K562 (cell line): ENCODE measurements around the gene COG3. TPM values are rescaled to one million over a fixed set of nuclear protein-coding genes. Genes with fewer than 3 reads are reported as not detected.
A peak's percentile ranks its signal among the peaks of the same experiment; 100 is the strongest.

ENCODE experiments used
- ATF7 ChIP-seq: fragments of 450-650 bp; IDR thresholded peaks from 2 replicates; pipeline ENCODE4 v1.7.1; 2014; ENCODE audit warnings: mild to moderate bottlenecking, moderate library complexity
- BHLHE40 ChIP-seq: IDR thresholded peaks from 2 replicates; pipeline ENCODE4 v1.6.1; 2011; ENCODE audit warnings: low read length, improper control_type of control experiment
- CTBP1 ChIP-seq: fragments of 450-650 bp; IDR thresholded peaks from 2 replicates; pipeline ENCODE4 v1.6.1; 2016; ENCODE audit warnings: borderline replicate concordance
- CXXC5 ChIP-seq: fragments of 250-450 bp; sonication (Bioruptor Pico); IDR thresholded peaks from 2 replicates; pipeline ENCODE4 v1.8.0; 2022; ENCODE audit warnings: inconsistent platforms, mild to moderate bottlenecking, moderate library complexity
- FOXP1 ChIP-seq: sonication (generic); formaldehyde crosslinking; IDR thresholded peaks from 2 replicates; pipeline ENCODE4 v1.8.0; 2022; ENCODE audit warnings: mild to moderate bottlenecking, missing genetic modification reagents
- LCOR ChIP-seq: sonication (generic); formaldehyde crosslinking; IDR thresholded peaks from 2 replicates; pipeline ENCODE4 v1.8.0; 2022; ENCODE audit warnings: mild to moderate bottlenecking, missing genetic modification reagents
- MEIS2 ChIP-seq: fragments of 450-650 bp; IDR thresholded peaks from 2 replicates; pipeline ENCODE4 v1.6.1; 2014; ENCODE audit warnings: mild to moderate bottlenecking; ENCODE audit not compliant: partially characterized antibody
- PRMT5 ChIP-seq: sonication (generic); formaldehyde crosslinking; IDR thresholded peaks from 2 replicates; pipeline ENCODE4 v1.5.0; 2020; ENCODE audit warnings: missing genetic modification reagents
- RAD51 ChIP-seq: fragments of 450-650 bp; IDR thresholded peaks from 2 replicates; pipeline ENCODE4 v1.7.1; 2016; ENCODE audit warnings: low read depth, mild to moderate bottlenecking, borderline replicate concordance
- RHOXF2B ChIP-seq: fragments of 250-450 bp; sonication (Bioruptor Pico); conservative IDR thresholded peaks from 2 replicates; pipeline ENCODE4 v1.5.1; 2021
- SLC30A9 ChIP-seq: fragments of 250-450 bp; sonication (Bioruptor Pico); IDR thresholded peaks from 2 replicates; pipeline ENCODE4 v1.8.0; 2022; ENCODE audit warnings: mild to moderate bottlenecking, moderate library complexity
- ZNF431 ChIP-seq: sonication (generic); formaldehyde crosslinking; IDR thresholded peaks from 2 replicates; pipeline ENCODE4 v1.8.0; 2022; ENCODE audit warnings: mild to moderate bottlenecking, missing genetic modification reagents
- polyA plus RNA-seq, 8 experiments: library from polyadenylated mRNA; depleted of rRNA in 4 of 8; stranded (reverse) in 5 of 8; unstranded in 3 of 8; fragments of >200 nt; fragmentation: Nextera tagmentation in 2 of 8; fragmentation: Illumina TruSeq in 1 of 8; extraction: Ambion mirVana in 2 of 8; extraction: Trizol in 1 of 8; gene quantifications; 2 replicates each; pipeline versions ENCODE4 v1.2.1 to v1.2.3, GENCODE V29; 2011 to 2014; ENCODE audit warnings: inconsistent platforms in 1 of 8, missing spikeins in 1 of 8
- total RNA-seq, 7 experiments: library from RNA; depleted of rRNA in 6 of 7; stranded (reverse); fragments of >200 nt in 6 of 7; fragmentation: Illumina TruSeq in 2 of 7; extraction: Trizol in 2 of 7; gene quantifications; 2 replicates each; pipeline versions ENCODE4 v1.2.1 to v1.2.3, GENCODE V29; 2011 to 2021; ENCODE audit warnings: low replicate concordance in 1 of 7
- TF ChIP-seq, protein P1 (sequence below), 3 experiments: fragments of 200-800 bp in 1 of 3; fragments of 250-450 bp in 1 of 3; fragments of 450-650 bp in 1 of 3; sonication (Bioruptor Pico) in 1 of 3; sonication (Bioruptor generic) in 1 of 3; formaldehyde crosslinking in 1 of 3; IDR thresholded peaks; 2 replicates each; pipeline versions ENCODE4 v1.6.1 to v1.8.0; 2016 to 2022; ENCODE audit warnings: mild to moderate bottlenecking in 2 of 3, missing genetic modification characterization in 2 of 3, missing compliant biosample characterization in 1 of 3, moderate library complexity in 1 of 3
- TF ChIP-seq, protein P2 (sequence below): fragments of 450-650 bp; IDR thresholded peaks from 2 replicates; pipeline ENCODE4 v1.6.1; 2016
- TF ChIP-seq, protein P3 (sequence below): fragments of 250-450 bp; sonication (Bioruptor Pico); IDR thresholded peaks from 2 replicates; pipeline ENCODE4 v1.4.0; 2020; ENCODE audit warnings: mild to moderate bottlenecking, moderate library complexity, borderline replicate concordance
- TF ChIP-seq, protein P4 (sequence below): fragments of 250-450 bp; sonication (Bioruptor Pico); IDR thresholded peaks from 2 replicates; pipeline ENCODE4 v1.5.1; 2021; ENCODE audit warnings: mild to moderate bottlenecking
- TF ChIP-seq, protein P5 (sequence below): fragments of 450-650 bp; IDR thresholded peaks from 2 replicates; pipeline ENCODE4 v1.7.0; 2016; ENCODE audit warnings: borderline replicate concordance

The COG3 gene
- total and polyA plus RNA-seq, 9 of the 15 experiments (the other 6 are each of a cell fraction or from before 2014, with no cell fraction given) = 3.9 to 22.9 (median 14.5) TPM

DNA sequence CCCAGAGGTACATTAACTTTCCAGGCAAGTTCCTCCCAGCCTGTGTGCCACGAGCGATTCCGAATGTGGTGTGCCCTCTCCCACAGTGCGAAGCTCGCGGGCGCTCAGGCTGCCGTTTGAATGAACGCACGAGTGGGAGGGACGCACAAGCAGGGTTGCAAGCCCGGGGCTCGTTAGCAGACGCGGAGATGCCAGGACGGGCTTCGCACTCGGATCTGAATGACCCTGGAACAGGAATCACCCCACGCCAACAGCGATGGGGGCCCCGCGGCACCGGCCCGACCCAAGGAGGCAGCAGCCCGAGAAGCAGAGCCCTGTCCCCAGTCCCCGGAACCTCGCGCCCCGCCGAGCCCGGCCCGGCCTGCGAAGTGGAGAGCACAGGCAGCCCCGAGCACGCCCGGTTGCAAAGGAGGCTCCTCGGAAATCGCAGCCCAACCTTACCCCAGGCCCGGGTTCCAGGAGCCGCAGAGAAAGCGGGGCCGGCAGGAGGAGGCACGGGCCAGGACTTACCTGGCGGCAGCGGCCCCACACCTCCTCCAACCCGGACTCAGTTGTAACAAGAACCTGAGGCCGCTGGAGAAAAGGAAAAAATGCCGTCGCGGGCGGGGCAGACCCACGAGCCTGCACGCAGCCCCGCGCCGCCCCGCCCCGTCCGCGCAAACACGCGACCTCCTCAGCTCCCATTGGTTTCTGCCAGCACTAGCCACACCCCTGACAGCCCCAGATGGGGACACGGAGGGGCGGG, 46.8 kb upstream of the COG3 start, which contains the start of gene SLC25A30 (continued):
- TF ChIP-seq, protein P1, sequence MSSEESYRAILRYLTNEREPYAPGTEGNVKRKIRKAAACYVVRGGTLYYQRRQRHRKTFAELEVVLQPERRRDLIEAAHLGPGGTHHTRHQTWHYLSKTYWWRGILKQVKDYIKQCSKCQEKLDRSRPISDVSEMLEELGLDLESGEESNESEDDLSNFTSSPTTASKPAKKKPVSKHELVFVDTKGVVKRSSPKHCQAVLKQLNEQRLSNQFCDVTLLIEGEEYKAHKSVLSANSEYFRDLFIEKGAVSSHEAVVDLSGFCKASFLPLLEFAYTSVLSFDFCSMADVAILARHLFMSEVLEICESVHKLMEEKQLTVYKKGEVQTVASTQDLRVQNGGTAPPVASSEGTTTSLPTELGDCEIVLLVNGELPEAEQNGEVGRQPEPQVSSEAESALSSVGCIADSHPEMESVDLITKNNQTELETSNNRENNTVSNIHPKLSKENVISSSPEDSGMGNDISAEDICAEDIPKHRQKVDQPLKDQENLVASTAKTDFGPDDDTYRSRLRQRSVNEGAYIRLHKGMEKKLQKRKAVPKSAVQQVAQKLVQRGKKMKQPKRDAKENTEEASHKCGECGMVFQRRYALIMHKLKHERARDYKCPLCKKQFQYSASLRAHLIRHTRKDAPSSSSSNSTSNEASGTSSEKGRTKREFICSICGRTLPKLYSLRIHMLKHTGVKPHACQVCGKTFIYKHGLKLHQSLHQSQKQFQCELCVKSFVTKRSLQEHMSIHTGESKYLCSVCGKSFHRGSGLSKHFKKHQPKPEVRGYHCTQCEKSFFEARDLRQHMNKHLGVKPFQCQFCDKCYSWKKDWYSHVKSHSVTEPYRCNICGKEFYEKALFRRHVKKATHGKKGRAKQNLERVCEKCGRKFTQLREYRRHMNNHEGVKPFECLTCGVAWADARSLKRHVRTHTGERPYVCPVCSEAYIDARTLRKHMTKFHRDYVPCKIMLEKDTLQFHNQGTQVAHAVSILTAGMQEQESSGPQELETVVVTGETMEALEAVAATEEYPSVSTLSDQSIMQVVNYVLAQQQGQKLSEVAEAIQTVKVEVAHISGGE (CRISPR knock-in tag; IDR thresholded peaks at IDR 0.05) = peak in 1 of 3 experiments; percentile 48; a peak in 1 of 6 replicates
- TF ChIP-seq MEIS2 (peak; percentile 39), ATF7 (peak; percentile 19; the same call in 1 of the 2 replicates), FOXP1 (CRISPR knock-in tag) (no peak), PRMT5 (CRISPR knock-in tag) (no peak), CTBP1 (peak; percentile 27; the same call in 1 of the 2 replicates), LCOR (no peak), SLC30A9 (CRISPR knock-in tag) (no peak), ZNF431 (CRISPR knock-in tag) (no peak), CXXC5 (CRISPR knock-in tag) (peak; percentile 88), BHLHE40 (peak; percentile 88), RHOXF2B (CRISPR knock-in tag) (no peak), RAD51 (peak; percentile 19; the same call in 1 of the 2 replicates)
- TF ChIP-seq, protein P2, sequence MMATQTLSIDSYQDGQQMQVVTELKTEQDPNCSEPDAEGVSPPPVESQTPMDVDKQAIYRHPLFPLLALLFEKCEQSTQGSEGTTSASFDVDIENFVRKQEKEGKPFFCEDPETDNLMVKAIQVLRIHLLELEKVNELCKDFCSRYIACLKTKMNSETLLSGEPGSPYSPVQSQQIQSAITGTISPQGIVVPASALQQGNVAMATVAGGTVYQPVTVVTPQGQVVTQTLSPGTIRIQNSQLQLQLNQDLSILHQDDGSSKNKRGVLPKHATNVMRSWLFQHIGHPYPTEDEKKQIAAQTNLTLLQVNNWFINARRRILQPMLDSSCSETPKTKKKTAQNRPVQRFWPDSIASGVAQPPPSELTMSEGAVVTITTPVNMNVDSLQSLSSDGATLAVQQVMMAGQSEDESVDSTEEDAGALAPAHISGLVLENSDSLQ = peak; percentile 80
- TF ChIP-seq, protein P3, sequence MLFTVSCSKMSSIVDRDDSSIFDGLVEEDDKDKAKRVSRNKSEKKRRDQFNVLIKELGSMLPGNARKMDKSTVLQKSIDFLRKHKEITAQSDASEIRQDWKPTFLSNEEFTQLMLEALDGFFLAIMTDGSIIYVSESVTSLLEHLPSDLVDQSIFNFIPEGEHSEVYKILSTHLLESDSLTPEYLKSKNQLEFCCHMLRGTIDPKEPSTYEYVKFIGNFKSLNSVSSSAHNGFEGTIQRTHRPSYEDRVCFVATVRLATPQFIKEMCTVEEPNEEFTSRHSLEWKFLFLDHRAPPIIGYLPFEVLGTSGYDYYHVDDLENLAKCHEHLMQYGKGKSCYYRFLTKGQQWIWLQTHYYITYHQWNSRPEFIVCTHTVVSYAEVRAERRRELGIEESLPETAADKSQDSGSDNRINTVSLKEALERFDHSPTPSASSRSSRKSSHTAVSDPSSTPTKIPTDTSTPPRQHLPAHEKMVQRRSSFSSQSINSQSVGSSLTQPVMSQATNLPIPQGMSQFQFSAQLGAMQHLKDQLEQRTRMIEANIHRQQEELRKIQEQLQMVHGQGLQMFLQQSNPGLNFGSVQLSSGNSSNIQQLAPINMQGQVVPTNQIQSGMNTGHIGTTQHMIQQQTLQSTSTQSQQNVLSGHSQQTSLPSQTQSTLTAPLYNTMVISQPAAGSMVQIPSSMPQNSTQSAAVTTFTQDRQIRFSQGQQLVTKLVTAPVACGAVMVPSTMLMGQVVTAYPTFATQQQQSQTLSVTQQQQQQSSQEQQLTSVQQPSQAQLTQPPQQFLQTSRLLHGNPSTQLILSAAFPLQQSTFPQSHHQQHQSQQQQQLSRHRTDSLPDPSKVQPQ = no peak
- TF ChIP-seq, protein P4, sequence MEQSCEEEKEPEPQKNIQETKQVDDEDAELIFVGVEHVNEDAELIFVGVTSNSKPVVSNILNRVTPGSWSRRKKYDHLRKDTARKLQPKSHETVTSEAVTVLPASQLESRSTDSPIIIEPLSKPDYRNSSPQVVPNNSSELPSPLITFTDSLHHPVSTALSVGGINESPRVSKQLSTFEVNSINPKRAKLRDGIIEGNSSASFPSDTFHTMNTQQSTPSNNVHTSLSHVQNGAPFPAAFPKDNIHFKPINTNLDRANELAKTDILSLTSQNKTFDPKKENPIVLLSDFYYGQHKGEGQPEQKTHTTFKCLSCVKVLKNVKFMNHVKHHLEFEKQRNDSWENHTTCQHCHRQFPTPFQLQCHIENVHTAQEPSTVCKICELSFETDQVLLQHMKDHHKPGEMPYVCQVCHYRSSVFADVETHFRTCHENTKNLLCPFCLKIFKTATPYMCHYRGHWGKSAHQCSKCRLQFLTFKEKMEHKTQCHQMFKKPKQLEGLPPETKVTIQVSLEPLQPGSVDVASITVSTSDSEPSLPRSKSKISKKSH (CRISPR knock-in tag) = no peak
- TF ChIP-seq, protein P5, sequence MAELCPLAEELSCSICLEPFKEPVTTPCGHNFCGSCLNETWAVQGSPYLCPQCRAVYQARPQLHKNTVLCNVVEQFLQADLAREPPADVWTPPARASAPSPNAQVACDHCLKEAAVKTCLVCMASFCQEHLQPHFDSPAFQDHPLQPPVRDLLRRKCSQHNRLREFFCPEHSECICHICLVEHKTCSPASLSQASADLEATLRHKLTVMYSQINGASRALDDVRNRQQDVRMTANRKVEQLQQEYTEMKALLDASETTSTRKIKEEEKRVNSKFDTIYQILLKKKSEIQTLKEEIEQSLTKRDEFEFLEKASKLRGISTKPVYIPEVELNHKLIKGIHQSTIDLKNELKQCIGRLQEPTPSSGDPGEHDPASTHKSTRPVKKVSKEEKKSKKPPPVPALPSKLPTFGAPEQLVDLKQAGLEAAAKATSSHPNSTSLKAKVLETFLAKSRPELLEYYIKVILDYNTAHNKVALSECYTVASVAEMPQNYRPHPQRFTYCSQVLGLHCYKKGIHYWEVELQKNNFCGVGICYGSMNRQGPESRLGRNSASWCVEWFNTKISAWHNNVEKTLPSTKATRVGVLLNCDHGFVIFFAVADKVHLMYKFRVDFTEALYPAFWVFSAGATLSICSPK = no peak
